Body of pancreas (tissue), 4 donors: Measurements from ENCODE around the gene MTM1. TPM values are rescaled to one million over a fixed set of nuclear protein-coding genes. Genes with fewer than 3 reads are reported as not detected.

Source experiments
- ATAC-seq: fragments of 150-250 bp; one replicate; pipeline ENCODE4 v1.9.1; 2016
- DNase-seq, 4 donors: peaks; one replicate each; pipeline ENCODE4 v3.0.0-alpha.2; 2019
- H3K27ac ChIP-seq, 4 donors: fragments of 200-600 bp; sonication (generic); 1 replicate in 3 of 4; 2 replicates in 1 of 4; pipeline versions ENCODE4 v1.5.1 to v1.6.1; 2016 to 2019; ENCODE audit warnings: mild to moderate bottlenecking in 1 of 4, mixed read lengths in 1 of 4, moderate library complexity in 1 of 4
- H3K27me3 ChIP-seq, 2 donors: fragments of 200-600 bp; sonication (generic); one replicate each; pipeline ENCODE4 v1.6.0; 2016; ENCODE audit warnings: mild to moderate bottlenecking in 1 of 2
- H3K36me3 ChIP-seq, 2 donors: fragments of 200-600 bp; sonication (generic); replicated peaks in 1 of 2; 2 replicates each; pipeline ENCODE4 v1.5.1; 2016; ENCODE audit warnings: low read depth in 2 of 2; ENCODE audit not compliant: insufficient read depth in 1 of 2
- H3K4me1 ChIP-seq: fragments of 200-600 bp; sonication (generic); one replicate; pipeline ENCODE4 v1.6.0; 2016
- H3K4me3 ChIP-seq, 2 donors: fragments of 200-600 bp; sonication (generic); 1 replicate in 1 of 2; 2 replicates in 1 of 2; pipeline ENCODE4 v1.5.1; 2016 to 2019
- H3K9me3 ChIP-seq, 3 donors: fragments of 200-600 bp; sonication (generic); 1 replicate in 2 of 3; 2 replicates in 1 of 3; pipeline ENCODE4 v1.5.1; 2016
- CTCF ChIP-seq, 7 experiments: fragments of 450-650 bp in 4 of 7; fragments of 200-600 bp in 3 of 7; sonication (generic) in 3 of 7; IDR thresholded peaks; one replicate each; pipeline ENCODE4 v1.5.1; 2016 to 2019; ENCODE audit warnings: antibody characterized with exemption in 7 of 7
- POLR2A ChIP-seq, 3 donors: fragments of 450-650 bp; IDR thresholded peaks; one replicate each; pipeline ENCODE4 v1.6.1; 2016; ENCODE audit warnings: antibody characterized with exemption in 3 of 3, mild to moderate bottlenecking in 2 of 3
- WGBS, 2 donors: methylation state at CpG; one replicate each; pipeline ENCODE4 v1.1.5; 2017; 5-methylcytosine and 5-hydroxymethylcytosine counted together
- intact Hi-C: fragments of 100-400 bp; cut with DNase I; formaldehyde crosslinking; loops from one replicate; pipeline ENCODE4 v1.15.1; 2023
- total RNA-seq, 2 donors: library from RNA; depleted of rRNA; stranded (reverse); fragments of >200 nt; gene quantifications; one replicate each; pipeline ENCODE4 v1.1.0, GENCODE V29; 2016

The MTM1 gene
- total RNA-seq, 2 donors from 2014 or later: 5.3 to 5.4 TPM

DNA sequence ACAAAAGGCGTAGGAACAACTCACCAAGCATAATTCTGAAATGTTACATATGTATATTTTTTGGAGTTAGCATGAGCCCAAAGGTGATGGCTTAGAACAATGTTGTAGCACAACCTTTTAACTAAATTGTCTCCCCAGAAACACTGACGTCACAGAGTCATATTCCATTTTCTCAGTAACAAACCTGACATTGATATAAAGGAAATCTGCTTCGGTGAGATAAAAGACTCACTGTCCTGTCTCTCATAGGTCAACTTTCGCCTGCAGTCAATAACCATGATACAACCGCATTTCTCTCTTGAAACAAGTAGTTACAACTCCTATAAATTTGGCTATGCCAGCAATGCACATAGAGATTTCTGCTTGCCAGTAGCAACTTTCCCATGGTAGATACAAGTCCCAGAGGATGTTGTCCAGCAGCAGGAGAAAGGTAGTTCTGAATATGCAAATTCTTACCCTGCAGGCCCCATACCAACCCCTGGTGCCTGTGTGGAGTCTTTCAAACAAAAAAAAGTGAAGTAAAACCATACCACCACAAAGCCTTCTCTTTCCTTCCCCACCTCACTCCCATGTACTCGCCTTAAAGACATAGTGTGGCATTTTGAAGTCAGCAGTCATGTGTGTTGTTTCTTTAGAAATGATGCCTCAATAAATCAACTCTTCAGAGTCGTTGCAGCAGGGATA lies 47.9 kb downstream of the MTM1 start:
- TF ChIP-seq POLR2A (IDR thresholded peaks at IDR 0.05) (no peak), CTCF (IDR thresholded peaks at IDR 0.05) (no peak)
- intact Hi-C loops: no loop called here
- no peaks in the 10 kb centered on the region for H3K36me3 ChIP-seq
- no peak for ATAC-seq
- WGBS, 2 donors: 82 to 93% methylated on average over 7 of the region's 7 CpGs
- no peaks in the 10 kb centered on the region for H3K9me3 ChIP-seq
- no peak overlapping the region for H3K4me3 ChIP-seq
- DNase-seq: no peak
- H3K27me3 ChIP-seq: no peaks in the 10 kb centered on the region
- no peak overlapping the region for H3K27ac ChIP-seq
- H3K4me1 ChIP-seq: no peaks in the 10 kb centered on the region

DNA sequence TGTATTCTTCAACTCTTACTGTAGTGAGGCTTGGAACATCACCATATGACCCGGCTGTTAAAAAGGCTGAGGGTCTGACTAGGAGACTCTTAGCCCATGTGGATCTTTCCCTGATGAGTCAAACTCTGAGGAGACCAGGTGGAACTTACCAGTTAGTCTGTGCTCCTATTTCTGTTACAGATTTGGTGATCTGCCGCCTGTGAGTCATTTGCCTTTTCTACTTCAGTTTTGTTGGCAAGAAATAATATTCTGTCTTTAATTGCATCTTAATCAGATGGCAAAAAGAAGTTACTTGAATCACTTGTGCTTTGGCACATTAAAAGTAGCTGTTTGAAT lies 48.4 kb downstream of the MTM1 start:
- ATAC-seq (no peak), DNase-seq (no peak)
- Histone ChIP-seq H3K4me3 (no peak overlapping the region), H3K27me3 (no peaks in the 10 kb centered on the region), H3K9me3 (no peaks in the 10 kb centered on the region), H3K4me1 (no peaks in the 10 kb centered on the region), H3K36me3 (no peaks in the 10 kb centered on the region), H3K27ac (no peak overlapping the region)
- WGBS, 2 donors: 100% methylated on average over 1 to 2 of the region's 2 CpGs
- intact Hi-C loops: no loop called here
- TF ChIP-seq CTCF (IDR thresholded peaks at IDR 0.05): no peak
- TF ChIP-seq POLR2A (IDR thresholded peaks at IDR 0.05): no peak

DNA sequence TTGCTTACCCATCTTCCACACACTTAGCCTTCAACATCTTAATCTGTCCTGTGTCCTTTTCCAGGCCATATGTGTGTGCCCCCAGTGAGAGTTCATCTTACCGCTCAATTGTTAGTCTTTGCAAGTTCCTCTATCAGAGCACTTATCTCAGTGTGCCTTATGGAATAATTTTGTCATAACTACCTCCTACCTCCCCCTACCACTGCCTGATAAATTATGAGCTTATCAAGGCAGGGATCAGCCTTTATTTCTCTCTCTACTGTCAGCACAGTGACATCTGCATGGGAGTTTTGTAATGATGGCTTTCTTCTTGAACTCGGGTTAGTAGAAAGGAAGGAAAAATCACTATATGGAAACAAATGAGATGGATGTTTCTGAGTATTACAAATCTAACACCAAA lies 53.2 kb downstream of the MTM1 start:
- WGBS, 2 donors: 33 to 86% methylated on average over 1 to 2 of the region's 2 CpGs
- H3K36me3 ChIP-seq: no peaks in the 10 kb centered on the region

DNA sequence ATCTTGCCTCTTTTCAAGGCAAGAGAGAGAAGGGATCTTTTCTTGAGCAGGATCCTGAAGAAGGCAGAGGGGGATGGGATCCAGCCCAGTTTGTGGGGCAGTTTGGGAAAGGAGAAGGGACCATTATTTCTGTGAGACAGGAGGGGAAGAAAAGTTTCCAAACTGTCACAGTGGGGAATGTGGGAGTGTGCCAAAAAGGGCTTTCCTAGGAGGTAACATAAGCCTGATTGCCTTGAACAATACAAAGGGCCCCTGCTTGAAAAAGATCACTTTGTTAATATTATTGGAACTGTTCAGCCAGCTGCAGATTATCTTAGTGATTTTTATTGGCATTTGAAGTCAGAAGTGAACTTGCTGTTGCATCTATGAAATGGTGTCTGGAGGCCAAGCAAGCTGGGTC lies 55.2 kb downstream of the MTM1 start:
- TF ChIP-seq CTCF (IDR thresholded peaks at IDR 0.05): no peak
- no peak for TF ChIP-seq POLR2A (IDR thresholded peaks at IDR 0.05)
- intact Hi-C loops: no loop called here
- no peak for DNase-seq

More for the DNA sequence above, 53.2 kb downstream of the MTM1 start:
- DNase-seq: no peak
- TF ChIP-seq POLR2A (IDR thresholded peaks at IDR 0.05) (no peak), CTCF (IDR thresholded peaks at IDR 0.05) (no peak)
- Histone ChIP-seq H3K4me1 (no peaks in the 10 kb centered on the region), H3K27me3 (no peaks in the 10 kb centered on the region), H3K4me3 (no peak overlapping the region), H3K9me3 (no peaks in the 10 kb centered on the region), H3K27ac (no peak overlapping the region)
- no peak for ATAC-seq
- intact Hi-C loops: no loop called here

GRCh38 chrX:150625097-150625496 lies 56.7 kb downstream of the MTM1 start:
- H3K4me3 ChIP-seq: no peak overlapping the region
- WGBS, 2 donors: 92 to 93% methylated on average over 6 of the region's 6 CpGs
- H3K36me3 ChIP-seq: no peaks in the 10 kb centered on the region
- H3K4me1 ChIP-seq: no peaks in the 10 kb centered on the region
- DNase-seq (no peak), ATAC-seq (no peak)
- no peaks in the 10 kb centered on the region for H3K27me3 ChIP-seq
- intact Hi-C loops: no loop called here
- H3K27ac ChIP-seq: no peak overlapping the region
- TF ChIP-seq CTCF (IDR thresholded peaks at IDR 0.05) (no peak), POLR2A (IDR thresholded peaks at IDR 0.05) (no peak)
- no peaks in the 10 kb centered on the region for H3K9me3 ChIP-seq

More for the DNA sequence above, 55.2 kb downstream of the MTM1 start:
- H3K27ac ChIP-seq: no peak overlapping the region
- H3K36me3 ChIP-seq: no peaks in the 10 kb centered on the region
- ATAC-seq: no peak
- no peaks in the 10 kb centered on the region for H3K9me3 ChIP-seq
- no peak overlapping the region for H3K4me3 ChIP-seq
- no peaks in the 10 kb centered on the region for H3K27me3 ChIP-seq
- H3K4me1 ChIP-seq: no peaks in the 10 kb centered on the region
